Middle frontal gyrus (tissue), 1 donor: ENCODE data around the gene PXMP2.
A peak's percentile ranks its signal among the peaks of the same experiment; 100 is the strongest.

Source experiments
- DNase-seq: peaks from one replicate; pipeline ENCODE4 v3.0.0-alpha.2; 2015; ENCODE audit warnings: low spot score; ENCODE audit errors: extremely low spot score

Gene PXMP2

GRCh38 chr12:132687211-132688164 is at the start of gene PXMP2, which contains the start of gene POLE:
Gene PXMP2, plus strand, starts transcription at chr12:132687587. Its CDS starts 84 bp downstream, at chr12:132687671.
Gene POLE, minus strand, starts transcription at chr12:132687342. Its CDS starts 27 bp downstream, at chr12:132687315.
- DNase-seq: peak; percentile 90

GRCh38 chr12:132637811-132638210 is 49.6 kb upstream of the PXMP2 start:
- DNase-seq: no peak

GRCh38 chr12:132638541-132639408 is 48.6 kb upstream of the PXMP2 start:
- DNase-seq: peak; percentile 12

- no peak for DNase-seq
Measured at GRCh38 chr12:132639956-132640520, 47.3 kb upstream of the PXMP2 start.

- DNase-seq: no peak
Measured at GRCh38 chr12:132640936-132641335, 46.5 kb upstream of the PXMP2 start.

GRCh38 chr12:132641811-132642650 is 45.4 kb upstream of the PXMP2 start:
- DNase-seq: no peak

- DNase-seq: no peak
Measured at GRCh38 chr12:132642846-132643835, 44.2 kb upstream of the PXMP2 start.

GRCh38 chr12:132646850-132647249 is 40.5 kb upstream of the PXMP2 start:
- DNase-seq: no peak

- DNase-seq: no peak
Measured at GRCh38 chr12:132647858-132648257, 39.5 kb upstream of the PXMP2 start.

- no peak for DNase-seq
Measured at GRCh38 chr12:132648616-132649225, 38.7 kb upstream of the PXMP2 start.

GRCh38 chr12:132649226-132649945 is 38.0 kb upstream of the PXMP2 start:
- DNase-seq: no peak

GRCh38 chr12:132651444-132652100 is 35.8 kb upstream of the PXMP2 start:
- DNase-seq: no peak

GRCh38 chr12:132653567-132654290 is 33.7 kb upstream of the PXMP2 start:
- DNase-seq: no peak

GRCh38 chr12:132657004-132657727 is 30.2 kb upstream of the PXMP2 start:
- DNase-seq: no peak

- DNase-seq: no peak
Measured at GRCh38 chr12:132658149-132658894, 29.1 kb upstream of the PXMP2 start.

- no peak for DNase-seq
Measured at GRCh38 chr12:132659146-132659545, 28.2 kb upstream of the PXMP2 start.
